Measurements from ENCODE around the gene LAMA5.

The LAMA5 gene

GRCh38 chr20:62357681-62358080 is 9.4 kb downstream of the LAMA5 start:
- no peak for TF ChIP-seq CTCF (IDR thresholded peaks at IDR 0.05; ENCODE audit: control extremely low read depth, extremely low read depth, low read depth, missing control alignments)
- CTCF ChIA-PET = interaction anchor here (1.1 to 1.3 kb wide), 2 partner anchors 10 to 55 kb away, joined by 3 to 5 read pairs; partner anchors contain the start of genes ADRM1 and LAMA5
- POLR2A ChIA-PET = no interaction called here
- no peak for DNase-seq (ENCODE audit: extremely low spot score)

GRCh38 chr20:62357187-62357667 is 9.9 kb downstream of the LAMA5 start:
- ChIA-PET CTCF (interaction anchor here (1.3 to 2.1 kb wide), 2 partner anchors 10 to 25 kb away, joined by 5 to 8 read pairs; partner anchors contain the start of gene LAMA5), POLR2A (no interaction called here)
- DNase-seq (ENCODE audit: extremely low spot score) = no peak
- TF ChIP-seq CTCF (IDR thresholded peaks at IDR 0.05; ENCODE audit: control extremely low read depth, extremely low read depth, low read depth, missing control alignments) = no peak

DNA sequence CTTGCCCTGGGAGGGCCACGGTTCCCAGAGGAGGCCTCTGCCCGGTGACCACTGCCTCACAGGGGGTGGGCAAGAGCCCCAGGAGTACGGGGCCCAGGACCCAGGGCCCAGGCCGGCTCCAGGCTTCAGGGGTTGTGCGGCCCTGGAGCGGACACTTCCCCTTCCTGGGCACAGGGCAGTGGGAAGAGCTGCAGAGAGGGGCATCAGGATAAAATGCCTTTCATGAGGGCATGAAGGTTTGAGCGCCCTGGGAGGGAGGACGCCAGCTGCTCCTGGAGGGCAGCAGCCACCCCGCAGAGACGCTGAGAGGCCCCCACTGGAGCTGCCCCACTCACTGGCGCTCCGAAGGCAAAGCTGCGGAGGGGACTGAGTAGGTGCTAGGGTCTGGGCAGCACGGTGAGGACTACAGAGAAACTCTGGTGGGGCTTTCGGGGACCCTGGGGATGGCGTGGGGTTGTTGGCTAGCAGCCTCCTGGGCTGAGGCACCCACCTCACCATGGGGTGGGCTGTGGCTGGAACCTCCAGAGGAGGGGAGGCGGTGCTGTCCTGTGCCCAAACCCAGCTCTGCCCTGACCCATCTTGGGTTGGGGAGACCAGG is 10.4 kb downstream of the LAMA5 start:
- TF ChIP-seq CTCF (IDR thresholded peaks at IDR 0.05; ENCODE audit: control extremely low read depth, extremely low read depth, low read depth, missing control alignments) = no peak
- DNase-seq (ENCODE audit: extremely low spot score) = no peak
- POLR2A ChIA-PET = no interaction called here
- CTCF ChIA-PET = interaction anchor here (1.3 to 2.1 kb wide), 2 partner anchors 11 to 26 kb away, joined by 5 to 8 read pairs; partner anchors contain the start of gene LAMA5

- no peak for TF ChIP-seq CTCF (IDR thresholded peaks at IDR 0.05; ENCODE audit: control extremely low read depth, extremely low read depth, low read depth, missing control alignments)
- DNase-seq (ENCODE audit: extremely low spot score) = no peak
- ChIA-PET POLR2A (no interaction called here), CTCF (interaction anchor here (2.1 kb wide), 1 partner anchor 26 kb away, joined by 8 read pairs; no protein-coding TSS in a partner anchor)
Observed at GRCh38 chr20:62355878-62356588, 11.1 kb downstream of the LAMA5 start.

GRCh38 chr20:62355516-62355877 is 11.6 kb downstream of the LAMA5 start:
- CTCF ChIA-PET = interaction anchor here (2.1 kb wide), 1 partner anchor 27 kb away, joined by 8 read pairs; no protein-coding TSS in a partner anchor

More at GRCh38 chr20:62355516-62355877, 11.6 kb downstream of the LAMA5 start:
- DNase-seq (ENCODE audit: extremely low spot score) = no peak
- TF ChIP-seq CTCF (IDR thresholded peaks at IDR 0.05; ENCODE audit: control extremely low read depth, extremely low read depth, low read depth, missing control alignments) = no peak
- POLR2A ChIA-PET = no interaction called here
